A673 (cell line): Measurements from ENCODE around the gene AKR7A2. TPM values are rescaled to one million over a fixed set of nuclear protein-coding genes. Genes with fewer than 3 reads are reported as not detected.

Experiments used
- BruUV-seq: library from RNA; stranded (reverse); fragments of 400-500 nt; replicated peaks from 2 replicates; lab custom pipeline; 2021; lab: Mats Ljungman, UMichigan
- CTCF ChIA-PET: fragments of 300-600 bp; sonication (Branson Sonifier 250); formaldehyde crosslinking; loops from one replicate; lab custom pipeline; 2022; ENCODE audit warnings: antibody characterized with exemption; lab: Charles Lee
- POLR2A ChIA-PET: fragments of 300-600 bp; sonication (Branson Sonifier 250); formaldehyde crosslinking; loops from one replicate; lab custom pipeline; 2022; ENCODE audit warnings: antibody characterized with exemption; ENCODE audit not compliant: low non-redundant PET; lab: Charles Lee
- DNase-seq: peaks from one replicate; pipeline ENCODE4 v3.0.0-alpha.2; 2015; ENCODE audit warnings: low spot score
- H3K27ac ChIP-seq: fragments of 200-600 bp; sonication (generic); 2 replicates; pipeline ENCODE4 v1.5.1; 2016; ENCODE audit warnings: mixed run types, low read depth, mild to moderate bottlenecking, mixed read lengths, antibody characterized with exemption, low read length; ENCODE audit not compliant: poor library complexity, severe bottlenecking
- H3K27me3 ChIP-seq: fragments of 200-600 bp; sonication (generic); replicated peaks from 2 replicates; pipeline ENCODE4 v1.6.1; 2017; ENCODE audit warnings: mixed run types, low read depth, mild to moderate bottlenecking, mixed read lengths, antibody characterized with exemption, low read length; ENCODE audit not compliant: insufficient read depth, poor library complexity
- H3K36me3 ChIP-seq: fragments of 200-600 bp; sonication (generic); 2 replicates; pipeline ENCODE4 v1.6.1; 2016; ENCODE audit warnings: mixed run types, mild to moderate bottlenecking, mixed read lengths, antibody characterized with exemption, low read length; ENCODE audit not compliant: insufficient read depth, poor library complexity, severe bottlenecking
- H3K4me1 ChIP-seq: fragments of 200-600 bp; sonication (generic); 2 replicates; pipeline ENCODE4 v1.6.1; 2017; ENCODE audit warnings: mixed run types, mild to moderate bottlenecking, mixed read lengths, antibody characterized with exemption, low read length; ENCODE audit not compliant: insufficient read depth, poor library complexity, severe bottlenecking
- H3K4me3 ChIP-seq: fragments of 200-600 bp; sonication (generic); 2 replicates; pipeline ENCODE4 v1.5.1; 2016; ENCODE audit warnings: low read depth, mixed run types, mild to moderate bottlenecking, mixed read lengths, low read length; ENCODE audit not compliant: poor library complexity, severe bottlenecking
- H3K9me3 ChIP-seq: fragments of 200-600 bp; sonication (generic); 2 replicates; pipeline ENCODE4 v1.6.1; 2016; ENCODE audit warnings: mixed run types, low read depth, mild to moderate bottlenecking, mixed read lengths, antibody characterized with exemption, low read length; ENCODE audit not compliant: poor library complexity, severe bottlenecking
- CTCF ChIP-seq: fragments of 300-800, 200-600 bp; sonication (generic); conservative IDR thresholded peaks from 2 replicates; pipeline ENCODE4 v1.5.1; 2017; ENCODE audit warnings: low read depth, mild to moderate bottlenecking, antibody characterized with exemption, low read length, moderate library complexity, mixed read lengths
- EZH2 ChIP-seq: fragments of 200-600 bp; sonication (generic); IDR thresholded peaks from 2 replicates; pipeline ENCODE4 v1.6.1; 2017; ENCODE audit warnings: borderline replicate concordance, low read depth, mild to moderate bottlenecking, mixed read lengths, antibody characterized with exemption, low read length; ENCODE audit not compliant: poor library complexity, severe bottlenecking
- intact Hi-C: fragments of 100-400 bp; cut with micrococcal nuclease; formaldehyde crosslinking; loops from one replicate; pipeline ENCODE4 v1.10.0; 2022; ENCODE audit not compliant: unreplicated experiment
- total RNA-seq: library from RNA; stranded (reverse); gene quantifications from 2 replicates; pipeline ENCODE4 v1.2.3, GENCODE V29; 2021

The AKR7A2 gene
- total RNA-seq, 1 experiment from 2014 or later: 57.2 TPM

- no peak overlapping the region for H3K4me3 ChIP-seq
- no peaks in the 10 kb centered on the region for H3K9me3 ChIP-seq
- POLR2A ChIA-PET: no interaction called here
- TF ChIP-seq EZH2 (no peak), CTCF (no peak)
- DNase-seq: no peak
- CTCF ChIA-PET: no interaction called here
- H3K27me3 ChIP-seq: no peaks in the 10 kb centered on the region
- H3K27ac ChIP-seq: no peak overlapping the region
- BruUV-seq: no TSS peak
- no peaks in the 10 kb centered on the region for H3K4me1 ChIP-seq
- intact Hi-C loops: no loop called here
- H3K36me3 ChIP-seq: no peaks in the 10 kb centered on the region
Measured at GRCh38 chr1:19268445-19268844, 43.5 kb downstream of the AKR7A2 start.

DNA sequence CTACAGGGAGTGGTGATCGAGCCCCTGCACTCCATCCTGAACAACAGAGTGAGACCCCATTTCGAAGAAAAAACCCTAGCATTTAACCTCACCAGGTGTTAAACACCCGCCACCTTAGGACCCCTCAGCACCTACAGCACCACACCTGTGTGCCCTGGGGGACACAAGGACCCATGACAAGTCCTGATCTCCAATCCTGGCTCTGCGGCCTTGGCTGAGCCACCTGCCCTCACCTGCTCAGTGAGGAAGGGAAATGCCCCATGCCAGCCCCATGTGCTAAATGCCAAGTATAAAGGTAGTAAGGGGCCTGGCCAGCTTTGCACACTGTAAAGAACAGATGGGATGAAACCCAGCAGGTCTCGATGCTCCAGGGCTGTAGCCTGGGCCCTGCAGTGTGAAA is 49.2 kb downstream of the AKR7A2 start:
- no peak for TF ChIP-seq EZH2
- no peak for TF ChIP-seq CTCF
- H3K36me3 ChIP-seq: peaks cover 30% of the 10 kb centered on the region
- DNase-seq: no peak
- intact Hi-C loops: no loop called here
- CTCF ChIA-PET: no interaction called here
- H3K27me3 ChIP-seq: no peaks in the 10 kb centered on the region
- H3K9me3 ChIP-seq: no peaks in the 10 kb centered on the region
- H3K4me1 ChIP-seq: no peaks in the 10 kb centered on the region
- H3K4me3 ChIP-seq: no peak overlapping the region
- BruUV-seq: no TSS peak
- no peak overlapping the region for H3K27ac ChIP-seq
- POLR2A ChIA-PET: no interaction called here

DNA sequence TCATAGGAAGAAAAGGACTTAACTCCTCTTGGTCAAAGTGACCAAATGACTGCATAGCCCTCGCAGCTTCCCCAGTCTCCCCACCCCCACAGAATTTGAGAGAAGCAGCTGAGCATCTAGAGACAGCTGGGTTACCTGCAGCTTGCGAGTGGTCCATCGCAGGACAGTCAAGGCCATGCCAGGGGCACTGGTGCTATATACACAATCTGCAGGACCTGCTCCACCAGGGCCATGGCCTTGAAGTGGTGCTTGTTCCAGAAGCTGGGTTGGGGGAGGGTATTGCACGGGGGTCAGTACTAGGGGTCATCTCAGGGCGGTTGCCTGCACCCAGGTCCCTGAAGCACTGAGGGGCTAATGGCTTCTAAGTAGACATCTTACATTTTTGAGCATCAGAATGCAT is 49.9 kb downstream of the AKR7A2 start:
- Histone ChIP-seq H3K4me3 (no peak overlapping the region), H3K36me3 (peaks cover 37% of the 10 kb centered on the region), H3K4me1 (no peaks in the 10 kb centered on the region), H3K9me3 (no peaks in the 10 kb centered on the region), H3K27me3 (no peaks in the 10 kb centered on the region), H3K27ac (no peak overlapping the region)
- DNase-seq: no peak
- BruUV-seq: no TSS peak
- intact Hi-C loops: no loop called here
- TF ChIP-seq CTCF (no peak), EZH2 (no peak)
- ChIA-PET CTCF (no interaction called here), POLR2A (no interaction called here)
